ENCODE results near the gene IKZF1. TPM values are rescaled to one million over a fixed set of nuclear protein-coding genes. Genes with fewer than 3 reads are reported as not detected.

IKZF1 gene
- total RNA-seq, 1 experiment from 2014 or later: 0.77 TPM

DNA sequence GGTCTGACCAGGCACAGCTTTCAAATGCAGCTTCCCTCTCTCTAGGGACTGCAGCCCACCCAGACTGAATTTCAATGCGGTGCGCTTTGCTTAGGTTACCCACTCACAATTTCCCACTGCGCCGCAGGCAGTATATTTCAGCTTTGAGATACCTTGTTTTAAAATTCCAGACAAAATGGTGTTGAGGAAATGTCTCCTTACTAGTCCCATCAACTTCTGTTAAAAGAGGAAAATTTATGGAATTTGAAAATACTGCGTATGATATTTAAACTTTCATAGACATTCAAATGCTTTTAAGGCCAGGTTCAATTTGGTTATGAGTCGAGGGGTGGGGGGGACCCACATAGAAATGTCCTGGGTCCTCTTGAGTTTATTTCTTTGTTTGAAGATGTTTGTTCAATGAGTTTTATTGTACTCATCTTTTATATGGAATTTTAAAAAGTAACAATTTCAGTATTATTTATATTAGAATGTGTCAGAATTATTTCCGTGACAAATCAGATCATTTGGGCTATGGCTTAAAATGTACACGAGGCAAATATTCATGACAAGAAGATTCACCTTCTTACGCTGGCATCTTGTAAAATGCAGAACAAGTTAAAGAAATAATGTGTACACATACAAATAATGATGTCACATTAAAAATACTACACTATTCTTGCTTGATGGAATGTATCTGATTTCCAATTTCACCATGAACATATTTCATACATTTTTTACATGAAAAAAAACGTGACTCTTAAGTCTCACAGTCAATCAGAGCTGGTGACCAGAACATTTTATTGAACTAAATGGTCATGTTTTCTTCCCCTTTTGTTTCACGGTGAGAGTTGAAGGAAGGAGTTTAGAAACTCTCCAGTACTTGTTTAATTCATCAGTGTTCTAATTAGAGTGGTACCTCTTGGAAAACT is 1.3 kb downstream of the IKZF1 start:
- H3K9me3 ChIP-seq (ENCODE audit: control insufficient read depth, insufficient read depth, low read depth, low read length): no peaks in the 10 kb centered on the region
- no peak for DNase-seq (ENCODE audit: low read depth, low spot score)
- H3K27me3 ChIP-seq (ENCODE audit: control insufficient read depth, insufficient read depth, low read length): peaks cover 52% of the 10 kb centered on the region
- intact Hi-C loops (cut with micrococcal nuclease; ENCODE audit: unreplicated experiment) (no loop called here), in situ Hi-C loops (cut with HindIII; ENCODE audit: low pct_unique_long_range_greater_than_20kb, low sequenced_read_pairs) (no loop called here)
- no peak for ATAC-seq
- H3K36me3 ChIP-seq (ENCODE audit: control insufficient read depth, insufficient read depth, low read length): no peaks in the 10 kb centered on the region
- POLR2A ChIA-PET: no interaction called here
- no peak overlapping the region for H3K27ac ChIP-seq (ENCODE audit: low read length)
- CTCF ChIA-PET: interaction anchor here (0.6 kb wide), 1 partner anchor 167 kb away, joined by 3 read pairs; no protein-coding TSS in a partner anchor
- TF ChIP-seq, protein P1, sequence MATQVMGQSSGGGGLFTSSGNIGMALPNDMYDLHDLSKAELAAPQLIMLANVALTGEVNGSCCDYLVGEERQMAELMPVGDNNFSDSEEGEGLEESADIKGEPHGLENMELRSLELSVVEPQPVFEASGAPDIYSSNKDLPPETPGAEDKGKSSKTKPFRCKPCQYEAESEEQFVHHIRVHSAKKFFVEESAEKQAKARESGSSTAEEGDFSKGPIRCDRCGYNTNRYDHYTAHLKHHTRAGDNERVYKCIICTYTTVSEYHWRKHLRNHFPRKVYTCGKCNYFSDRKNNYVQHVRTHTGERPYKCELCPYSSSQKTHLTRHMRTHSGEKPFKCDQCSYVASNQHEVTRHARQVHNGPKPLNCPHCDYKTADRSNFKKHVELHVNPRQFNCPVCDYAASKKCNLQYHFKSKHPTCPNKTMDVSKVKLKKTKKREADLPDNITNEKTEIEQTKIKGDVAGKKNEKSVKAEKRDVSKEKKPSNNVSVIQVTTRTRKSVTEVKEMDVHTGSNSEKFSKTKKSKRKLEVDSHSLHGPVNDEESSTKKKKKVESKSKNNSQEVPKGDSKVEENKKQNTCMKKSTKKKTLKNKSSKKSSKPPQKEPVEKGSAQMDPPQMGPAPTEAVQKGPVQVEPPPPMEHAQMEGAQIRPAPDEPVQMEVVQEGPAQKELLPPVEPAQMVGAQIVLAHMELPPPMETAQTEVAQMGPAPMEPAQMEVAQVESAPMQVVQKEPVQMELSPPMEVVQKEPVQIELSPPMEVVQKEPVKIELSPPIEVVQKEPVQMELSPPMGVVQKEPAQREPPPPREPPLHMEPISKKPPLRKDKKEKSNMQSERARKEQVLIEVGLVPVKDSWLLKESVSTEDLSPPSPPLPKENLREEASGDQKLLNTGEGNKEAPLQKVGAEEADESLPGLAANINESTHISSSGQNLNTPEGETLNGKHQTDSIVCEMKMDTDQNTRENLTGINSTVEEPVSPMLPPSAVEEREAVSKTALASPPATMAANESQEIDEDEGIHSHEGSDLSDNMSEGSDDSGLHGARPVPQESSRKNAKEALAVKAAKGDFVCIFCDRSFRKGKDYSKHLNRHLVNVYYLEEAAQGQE (IDR thresholded peaks at IDR 0.05; ENCODE audit: insufficient read depth in 1 of 2, low read depth in 2 of 2, low read length in 1 of 2): no peak
- no peak for TF ChIP-seq TCF7L2 (IDR thresholded peaks at IDR 0.05; ENCODE audit: low read depth, low read length)
- TF ChIP-seq, protein P2, sequence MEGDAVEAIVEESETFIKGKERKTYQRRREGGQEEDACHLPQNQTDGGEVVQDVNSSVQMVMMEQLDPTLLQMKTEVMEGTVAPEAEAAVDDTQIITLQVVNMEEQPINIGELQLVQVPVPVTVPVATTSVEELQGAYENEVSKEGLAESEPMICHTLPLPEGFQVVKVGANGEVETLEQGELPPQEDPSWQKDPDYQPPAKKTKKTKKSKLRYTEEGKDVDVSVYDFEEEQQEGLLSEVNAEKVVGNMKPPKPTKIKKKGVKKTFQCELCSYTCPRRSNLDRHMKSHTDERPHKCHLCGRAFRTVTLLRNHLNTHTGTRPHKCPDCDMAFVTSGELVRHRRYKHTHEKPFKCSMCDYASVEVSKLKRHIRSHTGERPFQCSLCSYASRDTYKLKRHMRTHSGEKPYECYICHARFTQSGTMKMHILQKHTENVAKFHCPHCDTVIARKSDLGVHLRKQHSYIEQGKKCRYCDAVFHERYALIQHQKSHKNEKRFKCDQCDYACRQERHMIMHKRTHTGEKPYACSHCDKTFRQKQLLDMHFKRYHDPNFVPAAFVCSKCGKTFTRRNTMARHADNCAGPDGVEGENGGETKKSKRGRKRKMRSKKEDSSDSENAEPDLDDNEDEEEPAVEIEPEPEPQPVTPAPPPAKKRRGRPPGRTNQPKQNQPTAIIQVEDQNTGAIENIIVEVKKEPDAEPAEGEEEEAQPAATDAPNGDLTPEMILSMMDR (IDR thresholded peaks at IDR 0.05): no peak
- no peak for TF ChIP-seq SIN3A (IDR thresholded peaks at IDR 0.05; ENCODE audit: borderline replicate concordance, insufficient read depth, low read depth, low read length)
- no peak for TF ChIP-seq POLR2AphosphoS5 (IDR thresholded peaks at IDR 0.05; ENCODE audit: low read depth, low read length)
- no TSS peak for BruUV-seq (replicated peaks)
- peaks cover 6% of the 10 kb centered on the region; the same call in 1 of the 2 replicates for H3K4me1 ChIP-seq (ENCODE audit: control insufficient read depth, insufficient read depth, low read length)
- no peak overlapping the region for H3K4me3 ChIP-seq (ENCODE audit: low read depth in 2 of 2, low read length in 2 of 2)

DNA sequence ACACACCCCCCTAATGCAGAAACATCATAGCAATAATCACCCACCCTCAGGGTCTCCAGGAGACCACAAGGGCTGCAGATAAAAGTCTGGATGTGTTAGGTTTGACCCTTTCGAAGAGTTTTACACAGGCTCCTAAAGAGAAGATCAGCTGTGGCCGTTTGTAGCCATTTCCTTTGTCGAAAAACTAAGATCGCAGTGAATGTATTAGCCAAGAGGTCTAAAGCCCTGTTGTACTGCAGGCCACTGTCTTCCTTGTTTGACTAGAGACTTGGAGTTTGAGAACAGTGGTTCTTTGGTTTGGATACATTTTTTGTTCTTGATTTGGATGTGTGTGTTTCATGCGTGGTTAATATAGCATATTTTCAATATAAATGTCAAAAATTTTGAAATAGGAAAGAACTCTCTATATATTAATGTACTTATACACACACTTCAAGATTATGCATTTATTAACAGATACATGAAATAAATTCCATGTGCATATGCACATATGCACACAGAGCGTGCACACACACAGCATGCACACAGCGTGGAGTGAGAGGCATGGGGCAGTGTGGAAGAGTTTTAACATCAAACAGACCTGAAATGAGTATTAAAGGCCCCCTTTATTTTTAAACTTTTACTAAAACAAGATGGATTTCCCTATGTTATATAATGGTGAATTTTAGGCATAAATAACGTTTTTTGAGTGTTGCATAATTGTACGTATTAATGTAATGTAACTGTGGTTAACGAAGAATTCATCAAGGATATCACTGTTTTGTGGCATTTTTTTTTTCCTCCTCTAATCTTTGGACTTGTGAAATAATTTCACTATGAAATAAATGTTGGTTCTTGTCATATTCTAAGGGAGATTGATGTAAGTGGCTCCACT is 2.2 kb downstream of the IKZF1 start:
- peaks cover 6% of the 10 kb centered on the region; the same call in 1 of the 2 replicates for H3K4me1 ChIP-seq (ENCODE audit: control insufficient read depth, insufficient read depth, low read length)
- ChIA-PET CTCF (no interaction called here), POLR2A (no interaction called here)
- no peak overlapping the region for H3K27ac ChIP-seq (ENCODE audit: low read length)
- TF ChIP-seq, protein P2 (IDR thresholded peaks at IDR 0.05): no peak
- TF ChIP-seq, protein P1 (IDR thresholded peaks at IDR 0.05; ENCODE audit: insufficient read depth in 1 of 2, low read depth in 2 of 2, low read length in 1 of 2): no peak
- TF ChIP-seq POLR2AphosphoS5 (IDR thresholded peaks at IDR 0.05; ENCODE audit: low read depth, low read length) (no peak), SIN3A (IDR thresholded peaks at IDR 0.05; ENCODE audit: borderline replicate concordance, insufficient read depth, low read depth, low read length) (no peak), TCF7L2 (IDR thresholded peaks at IDR 0.05; ENCODE audit: low read depth, low read length) (no peak)
- BruUV-seq (replicated peaks): no TSS peak
- no peak for DNase-seq (ENCODE audit: low read depth, low spot score)
- in situ Hi-C loops (cut with HindIII; ENCODE audit: low pct_unique_long_range_greater_than_20kb, low sequenced_read_pairs) (no loop called here), intact Hi-C loops (cut with micrococcal nuclease; ENCODE audit: unreplicated experiment) (no loop called here)
- peaks cover 56% of the 10 kb centered on the region for H3K27me3 ChIP-seq (ENCODE audit: control insufficient read depth, insufficient read depth, low read length)
- no peak overlapping the region for H3K4me3 ChIP-seq (ENCODE audit: low read depth in 2 of 2, low read length in 2 of 2)
- H3K9me3 ChIP-seq (ENCODE audit: control insufficient read depth, insufficient read depth, low read depth, low read length): no peaks in the 10 kb centered on the region
- no peak for ATAC-seq
- no peaks in the 10 kb centered on the region for H3K36me3 ChIP-seq (ENCODE audit: control insufficient read depth, insufficient read depth, low read length)
